ENCODE data around the gene TSKS. TPM values are rescaled to one million over a fixed set of nuclear protein-coding genes. Genes with fewer than 3 reads are reported as not detected.

Gene TSKS
- polyA plus RNA-seq, 1 donor (not counting 4 experiments of a cell fraction or from before 2014, with no cell fraction given) = 1.9 TPM

GRCh38 chr19:49799798-49800376 lies 36.8 kb upstream of the TSKS start:
- Histone ChIP-seq H2AFZ (ENCODE audit: control insufficient read depth, low read length) (no peak overlapping the region), H4K20me1 (ENCODE audit: control insufficient read depth, extremely low read depth, insufficient read depth, low read length) (no peaks in the 10 kb centered on the region), H3K9ac (ENCODE audit: control insufficient read depth, extremely low read depth, insufficient read depth, low read length) (no peak overlapping the region), H3K4me2 (ENCODE audit: control insufficient read depth, extremely low read depth, insufficient read depth, low read depth, low read length) (no peak overlapping the region), H3K79me2 (ENCODE audit: control insufficient read depth, insufficient read depth, low read length) (no peaks in the 10 kb centered on the region), H3K9me3 (ENCODE audit: control insufficient read depth, low read depth, low read length) (no peaks in the 10 kb centered on the region), H3K9me1 (ENCODE audit: control insufficient read depth, extremely low read depth, insufficient read depth, low read length) (no peaks in the 10 kb centered on the region), H3K4me3 (ENCODE audit: control insufficient read depth in 2 of 3, extremely low read depth in 1 of 3, insufficient read depth in 2 of 3, low read depth in 1 of 3, low read length in 3 of 3) (no peak overlapping the region), H3K27me3 (ENCODE audit: control insufficient read depth, extremely low read depth, insufficient read depth, low read length) (no peaks in the 10 kb centered on the region), H3K36me3 (ENCODE audit: control insufficient read depth in 2 of 2, extremely low read depth in 1 of 2, insufficient read depth in 2 of 2, low read length in 2 of 2) (peaks cover 45 to 46% of the 10 kb centered on the region in 2 experiments), H3K4me1 (ENCODE audit: control insufficient read depth, extremely low read depth, insufficient read depth, low read length) (no peaks in the 10 kb centered on the region), H3K27ac (ENCODE audit: control insufficient read depth, insufficient read depth, low read length) (no peak overlapping the region)
- FAIRE-seq = no peak
- dilution Hi-C loops (cut with MboI; ENCODE audit: extremely low pct_ligation_motif_present, low sequenced_read_pairs) = no loop called here
- DNase-seq (ENCODE audit: low read depth, low spot score) = no peak
- TF ChIP-seq EZH2 (IDR thresholded peaks at IDR 0.05; ENCODE audit: low read length) (no peak), CTCF (optimal IDR thresholded peaks at IDR 0.05 in 1 of 3, IDR thresholded peaks at IDR 0.05 in 1 of 3, conservative IDR thresholded peaks at IDR 0.05 in 1 of 3; ENCODE audit: extremely low read depth in 1 of 3, insufficient read depth in 2 of 3, low read length in 3 of 3) (peak in 1 of 3 experiments; percentile 33)

GRCh38 chr19:49799271-49799797 lies 36.2 kb upstream of the TSKS start:
- TF ChIP-seq CTCF (optimal IDR thresholded peaks at IDR 0.05 in 1 of 3, IDR thresholded peaks at IDR 0.05 in 1 of 3, conservative IDR thresholded peaks at IDR 0.05 in 1 of 3; ENCODE audit: extremely low read depth in 1 of 3, insufficient read depth in 2 of 3, low read length in 3 of 3) = no peak
- Histone ChIP-seq H3K4me3 (ENCODE audit: control insufficient read depth in 2 of 3, extremely low read depth in 1 of 3, insufficient read depth in 2 of 3, low read depth in 1 of 3, low read length in 3 of 3) (no peak overlapping the region), H4K20me1 (ENCODE audit: control insufficient read depth, extremely low read depth, insufficient read depth, low read length) (no peaks in the 10 kb centered on the region), H3K27me3 (ENCODE audit: control insufficient read depth, extremely low read depth, insufficient read depth, low read length) (no peaks in the 10 kb centered on the region), H3K79me2 (ENCODE audit: control insufficient read depth, insufficient read depth, low read length) (no peaks in the 10 kb centered on the region), H3K36me3 (ENCODE audit: control insufficient read depth in 2 of 2, extremely low read depth in 1 of 2, insufficient read depth in 2 of 2, low read length in 2 of 2) (peaks cover 44 to 48% of the 10 kb centered on the region in 2 experiments), H3K9me1 (ENCODE audit: control insufficient read depth, extremely low read depth, insufficient read depth, low read length) (no peaks in the 10 kb centered on the region), H3K9me3 (ENCODE audit: control insufficient read depth, low read depth, low read length) (no peaks in the 10 kb centered on the region), H2AFZ (ENCODE audit: control insufficient read depth, low read length) (no peak overlapping the region), H3K4me1 (ENCODE audit: control insufficient read depth, extremely low read depth, insufficient read depth, low read length) (no peaks in the 10 kb centered on the region), H3K9ac (ENCODE audit: control insufficient read depth, extremely low read depth, insufficient read depth, low read length) (no peak overlapping the region), H3K27ac (ENCODE audit: control insufficient read depth, insufficient read depth, low read length) (no peak overlapping the region), H3K4me2 (ENCODE audit: control insufficient read depth, extremely low read depth, insufficient read depth, low read depth, low read length) (no peak overlapping the region)
- no peak for DNase-seq (ENCODE audit: low read depth, low spot score)
- dilution Hi-C loops (cut with MboI; ENCODE audit: extremely low pct_ligation_motif_present, low sequenced_read_pairs) = no loop called here
- no peak for FAIRE-seq
